ENCODE data around the gene PNCK.

PNCK gene

GRCh38 chrX:153626863-153627674 lies 46.5 kb downstream of the PNCK start:
- no peak for DNase-seq

DNA sequence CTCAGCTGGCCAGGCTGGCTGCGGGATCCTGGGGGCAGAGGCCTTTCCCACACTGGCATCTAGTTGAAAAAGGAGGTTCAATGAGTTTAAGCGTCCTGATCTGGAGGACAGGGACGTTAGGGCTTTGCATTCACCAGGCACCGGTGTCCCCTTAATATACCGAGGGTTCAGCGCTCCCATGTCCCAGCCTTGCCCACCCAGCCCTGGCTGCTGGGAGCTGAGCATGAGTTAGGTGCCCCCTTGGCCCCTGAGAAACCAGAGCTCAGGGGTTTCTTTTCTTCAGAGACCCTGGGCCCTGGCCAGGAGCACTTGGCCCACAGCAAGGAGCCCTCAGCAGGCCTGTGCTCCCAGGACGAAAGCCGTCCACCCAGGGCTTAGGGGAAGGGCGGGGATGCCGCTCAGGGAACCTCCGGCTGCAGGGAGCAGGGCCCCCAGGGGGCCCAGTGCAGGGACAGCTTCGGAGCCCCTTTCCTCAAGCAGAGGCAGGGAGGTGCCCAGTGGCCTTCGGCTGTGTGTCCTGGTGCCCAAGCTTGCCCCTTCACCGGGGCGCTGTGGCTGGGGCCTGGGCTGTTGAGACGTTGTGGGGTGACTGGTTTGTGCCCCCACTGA lies 47.5 kb downstream of the PNCK start:
- no peak for DNase-seq

DNA sequence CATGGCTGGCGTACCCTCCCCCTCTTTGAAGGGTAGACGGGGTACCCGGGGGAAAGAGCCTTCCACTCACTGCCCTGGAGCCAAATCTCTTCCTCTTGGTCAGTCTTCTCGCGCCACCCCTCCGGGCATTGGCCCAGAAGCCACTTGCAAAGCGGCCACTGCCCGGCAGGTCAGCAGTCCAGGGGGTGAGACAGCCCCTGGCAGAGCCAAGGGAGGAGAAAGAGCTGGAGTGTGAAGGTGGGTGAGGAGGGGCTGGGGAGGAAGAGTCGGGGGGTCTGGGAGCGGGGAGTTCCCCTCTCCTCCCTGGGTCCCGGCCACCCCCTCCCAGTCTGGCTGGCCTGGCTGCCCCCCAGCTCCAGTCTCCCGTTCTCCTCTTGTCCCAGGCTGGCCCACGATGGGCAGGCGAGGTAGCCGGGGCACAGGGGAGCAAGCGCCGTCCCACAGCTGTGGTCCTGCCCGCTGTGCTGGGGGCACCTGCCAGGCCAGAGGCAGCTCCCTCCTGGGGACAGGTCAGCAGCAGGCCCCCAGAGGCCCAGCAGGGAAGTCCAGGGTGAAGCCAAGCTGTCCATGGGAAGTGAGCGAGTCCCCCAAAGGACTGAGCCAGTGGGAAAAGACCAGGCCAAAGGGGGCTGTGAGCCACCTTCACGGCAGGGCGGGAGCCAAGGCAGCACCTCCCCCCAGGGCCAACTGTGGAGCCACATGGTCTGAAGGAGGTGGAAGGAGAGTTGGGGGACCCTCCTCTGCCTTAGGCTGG lies 48.2 kb downstream of the PNCK start:
- no peak for DNase-seq

DNA sequence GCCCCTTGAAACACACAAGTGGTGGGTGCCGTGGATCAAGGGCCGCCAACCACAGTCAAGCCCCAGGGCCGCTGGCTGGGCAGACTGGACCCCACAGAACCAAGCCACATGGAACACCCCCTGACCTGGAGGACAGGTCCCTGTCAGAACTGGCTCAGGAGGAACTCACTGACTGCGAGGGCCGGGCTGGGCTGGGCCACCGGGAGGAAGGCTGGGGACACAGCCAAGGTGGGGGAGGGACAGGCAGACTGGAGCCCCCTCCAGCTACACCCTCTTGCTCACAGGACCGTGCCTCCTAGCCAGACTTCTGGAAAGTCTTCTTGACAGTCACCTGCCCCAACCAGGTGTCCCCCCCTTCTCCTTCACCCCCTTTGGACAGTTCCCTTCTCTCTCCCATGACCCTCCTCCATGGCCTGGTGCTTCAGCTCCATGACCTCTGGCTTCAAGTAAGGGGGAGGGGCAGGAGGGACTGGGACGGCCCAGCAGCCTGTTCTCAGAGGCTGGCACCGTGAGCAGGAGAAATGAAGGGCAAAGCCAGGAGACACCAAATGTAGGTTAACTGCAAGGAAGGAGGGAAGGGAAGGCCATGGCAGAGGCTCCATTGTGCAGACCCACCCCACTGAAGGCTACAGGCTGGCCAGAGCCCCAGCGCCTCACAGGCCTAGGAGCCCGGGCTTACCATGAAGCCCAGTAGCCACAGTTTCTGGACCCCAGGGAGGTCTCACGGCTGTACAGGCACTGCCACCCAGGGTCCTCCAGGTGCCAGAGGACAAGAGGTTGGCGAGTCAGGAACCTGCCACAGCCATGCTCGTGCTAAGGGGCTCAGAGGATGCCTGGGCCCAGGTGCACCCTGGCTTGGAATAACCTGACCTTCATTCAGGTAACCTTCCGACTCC lies 49.2 kb downstream of the PNCK start:
- DNase-seq = no peak

- DNase-seq = no peak
These were observed 50.1 kb downstream of the PNCK start for GRCh38 chrX:153623310-153624029.

DNA sequence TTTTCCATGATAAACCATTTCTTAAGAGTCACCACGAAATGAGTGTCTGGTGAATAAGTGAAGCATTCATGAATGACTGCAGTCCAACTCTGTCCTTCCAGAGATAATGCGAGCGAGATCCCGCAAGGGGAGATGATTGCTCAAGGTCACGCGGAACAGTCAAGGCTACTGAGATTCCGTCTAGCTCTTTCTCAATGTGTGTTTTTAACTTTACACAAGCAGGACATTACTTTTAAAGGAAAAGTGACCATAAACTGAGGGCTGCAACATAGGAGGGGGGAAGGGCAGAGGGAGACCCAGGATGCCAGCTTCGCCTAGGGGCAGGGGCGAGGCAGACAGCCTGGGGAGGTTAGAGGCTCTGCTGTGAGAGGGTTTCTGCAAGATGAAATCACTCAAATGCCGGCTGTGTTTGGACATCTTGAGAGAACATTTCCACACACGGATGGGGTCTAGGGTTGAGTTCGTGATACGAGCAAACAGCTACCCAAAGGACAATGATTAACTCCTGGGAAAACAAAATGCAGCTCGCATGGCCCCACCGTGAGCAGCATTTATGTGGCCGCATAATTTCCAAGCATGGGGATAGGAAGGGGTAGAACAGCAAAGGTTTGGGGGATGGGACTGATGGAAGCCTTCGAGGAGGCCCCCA lies 50.8 kb downstream of the PNCK start:
- no peak for DNase-seq

- no peak for DNase-seq
These were observed 51.5 kb downstream of the PNCK start for GRCh38 chrX:153621949-153622598.

GRCh38 chrX:153620576-153620975 lies 53.0 kb downstream of the PNCK start:
- DNase-seq = no peak

All from NCI-H1048 (cell line).